ENCODE measurements around the gene DGKQ.

The DGKQ gene

DNA sequence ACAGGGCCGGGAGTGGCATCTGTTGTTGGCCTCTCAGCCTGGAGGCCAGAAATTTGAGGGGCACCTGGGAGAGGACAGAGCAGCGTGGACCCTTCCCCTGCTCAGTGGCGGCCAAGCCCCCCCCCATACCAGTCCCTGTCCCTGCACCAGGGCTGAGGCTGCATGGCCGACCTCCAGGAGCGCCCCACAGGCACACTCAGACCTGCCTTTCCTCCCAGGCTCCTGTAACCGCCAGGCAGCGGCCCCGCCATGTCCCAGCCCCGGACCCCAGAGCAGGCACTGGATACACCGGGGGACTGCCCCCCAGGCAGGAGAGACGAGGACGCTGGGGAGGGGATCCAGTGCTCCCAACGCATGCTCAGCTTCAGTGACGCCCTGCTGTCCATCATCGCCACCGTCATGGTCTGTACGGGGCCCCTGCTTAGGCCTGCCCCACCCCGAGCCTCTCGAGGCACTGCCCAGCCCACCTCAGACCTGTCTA lies 25.8 kb downstream of the DGKQ start:
- ATAC-seq = no peak
- no peak for TF ChIP-seq ZNF70 (CRISPR knock-in tag; IDR thresholded peaks at IDR 0.05)
- no peak for TF ChIP-seq TCF4 (CRISPR knock-in tag; IDR thresholded peaks at IDR 0.05; ENCODE audit: borderline replicate concordance)
- TF ChIP-seq SNAI2 (CRISPR knock-in tag; IDR thresholded peaks at IDR 0.05) = no peak
- TF ChIP-seq ESRRG (CRISPR knock-in tag; IDR thresholded peaks at IDR 0.05) = no peak
- TF ChIP-seq ZNF565 (CRISPR knock-in tag; conservative IDR thresholded peaks at IDR 0.05; ENCODE audit: low read depth) = no peak
- TF ChIP-seq ZNF8 (CRISPR knock-in tag; IDR thresholded peaks at IDR 0.05) = no peak
- TF ChIP-seq ZC3H10 (CRISPR knock-in tag; IDR thresholded peaks at IDR 0.05) = no peak
- TF ChIP-seq OSR1 (CRISPR knock-in tag; IDR thresholded peaks at IDR 0.05) = no peak
- TF ChIP-seq, protein P1, sequence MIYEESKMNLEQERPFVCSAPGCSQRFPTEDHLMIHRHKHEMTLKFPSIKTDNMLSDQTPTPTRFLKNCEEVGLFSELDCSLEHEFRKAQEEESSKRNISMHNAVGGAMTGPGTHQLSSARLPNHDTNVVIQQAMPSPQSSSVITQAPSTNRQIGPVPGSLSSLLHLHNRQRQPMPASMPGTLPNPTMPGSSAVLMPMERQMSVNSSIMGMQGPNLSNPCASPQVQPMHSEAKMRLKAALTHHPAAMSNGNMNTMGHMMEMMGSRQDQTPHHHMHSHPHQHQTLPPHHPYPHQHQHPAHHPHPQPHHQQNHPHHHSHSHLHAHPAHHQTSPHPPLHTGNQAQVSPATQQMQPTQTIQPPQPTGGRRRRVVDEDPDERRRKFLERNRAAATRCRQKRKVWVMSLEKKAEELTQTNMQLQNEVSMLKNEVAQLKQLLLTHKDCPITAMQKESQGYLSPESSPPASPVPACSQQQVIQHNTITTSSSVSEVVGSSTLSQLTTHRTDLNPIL (CRISPR knock-in tag; IDR thresholded peaks at IDR 0.05; ENCODE audit: low read depth) = no peak
- TF ChIP-seq, protein P2, sequence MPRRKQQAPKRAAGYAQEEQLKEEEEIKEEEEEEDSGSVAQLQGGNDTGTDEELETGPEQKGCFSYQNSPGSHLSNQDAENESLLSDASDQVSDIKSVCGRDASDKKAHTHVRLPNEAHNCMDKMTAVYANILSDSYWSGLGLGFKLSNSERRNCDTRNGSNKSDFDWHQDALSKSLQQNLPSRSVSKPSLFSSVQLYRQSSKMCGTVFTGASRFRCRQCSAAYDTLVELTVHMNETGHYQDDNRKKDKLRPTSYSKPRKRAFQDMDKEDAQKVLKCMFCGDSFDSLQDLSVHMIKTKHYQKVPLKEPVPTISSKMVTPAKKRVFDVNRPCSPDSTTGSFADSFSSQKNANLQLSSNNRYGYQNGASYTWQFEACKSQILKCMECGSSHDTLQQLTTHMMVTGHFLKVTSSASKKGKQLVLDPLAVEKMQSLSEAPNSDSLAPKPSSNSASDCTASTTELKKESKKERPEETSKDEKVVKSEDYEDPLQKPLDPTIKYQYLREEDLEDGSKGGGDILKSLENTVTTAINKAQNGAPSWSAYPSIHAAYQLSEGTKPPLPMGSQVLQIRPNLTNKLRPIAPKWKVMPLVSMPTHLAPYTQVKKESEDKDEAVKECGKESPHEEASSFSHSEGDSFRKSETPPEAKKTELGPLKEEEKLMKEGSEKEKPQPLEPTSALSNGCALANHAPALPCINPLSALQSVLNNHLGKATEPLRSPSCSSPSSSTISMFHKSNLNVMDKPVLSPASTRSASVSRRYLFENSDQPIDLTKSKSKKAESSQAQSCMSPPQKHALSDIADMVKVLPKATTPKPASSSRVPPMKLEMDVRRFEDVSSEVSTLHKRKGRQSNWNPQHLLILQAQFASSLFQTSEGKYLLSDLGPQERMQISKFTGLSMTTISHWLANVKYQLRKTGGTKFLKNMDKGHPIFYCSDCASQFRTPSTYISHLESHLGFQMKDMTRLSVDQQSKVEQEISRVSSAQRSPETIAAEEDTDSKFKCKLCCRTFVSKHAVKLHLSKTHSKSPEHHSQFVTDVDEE (CRISPR knock-in tag; IDR thresholded peaks at IDR 0.05) = no peak
- TF ChIP-seq ARNTL (CRISPR knock-in tag; IDR thresholded peaks at IDR 0.05; ENCODE audit: borderline replicate concordance, low read depth) = no peak
- TF ChIP-seq, protein P3, sequence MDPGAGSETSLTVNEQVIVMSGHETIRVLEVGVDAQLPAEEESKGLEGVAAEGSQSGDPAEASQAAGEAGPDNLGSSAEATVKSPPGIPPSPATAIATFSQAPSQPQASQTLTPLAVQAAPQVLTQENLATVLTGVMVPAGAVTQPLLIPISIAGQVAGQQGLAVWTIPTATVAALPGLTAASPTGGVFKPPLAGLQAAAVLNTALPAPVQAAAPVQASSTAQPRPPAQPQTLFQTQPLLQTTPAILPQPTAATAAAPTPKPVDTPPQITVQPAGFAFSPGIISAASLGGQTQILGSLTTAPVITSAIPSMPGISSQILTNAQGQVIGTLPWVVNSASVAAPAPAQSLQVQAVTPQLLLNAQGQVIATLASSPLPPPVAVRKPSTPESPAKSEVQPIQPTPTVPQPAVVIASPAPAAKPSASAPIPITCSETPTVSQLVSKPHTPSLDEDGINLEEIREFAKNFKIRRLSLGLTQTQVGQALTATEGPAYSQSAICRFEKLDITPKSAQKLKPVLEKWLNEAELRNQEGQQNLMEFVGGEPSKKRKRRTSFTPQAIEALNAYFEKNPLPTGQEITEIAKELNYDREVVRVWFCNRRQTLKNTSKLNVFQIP (CRISPR knock-in tag; IDR thresholded peaks at IDR 0.05; ENCODE audit: borderline replicate concordance, low read depth) = no peak
- TF ChIP-seq ZFP30 (CRISPR knock-in tag; IDR thresholded peaks at IDR 0.05) = no peak
- TF ChIP-seq BACH2 (CRISPR knock-in tag; IDR thresholded peaks at IDR 0.05; ENCODE audit: borderline replicate concordance) = no peak
- TF ChIP-seq GLIS3 (CRISPR knock-in tag; IDR thresholded peaks at IDR 0.05) = no peak
- TF ChIP-seq, protein P4, sequence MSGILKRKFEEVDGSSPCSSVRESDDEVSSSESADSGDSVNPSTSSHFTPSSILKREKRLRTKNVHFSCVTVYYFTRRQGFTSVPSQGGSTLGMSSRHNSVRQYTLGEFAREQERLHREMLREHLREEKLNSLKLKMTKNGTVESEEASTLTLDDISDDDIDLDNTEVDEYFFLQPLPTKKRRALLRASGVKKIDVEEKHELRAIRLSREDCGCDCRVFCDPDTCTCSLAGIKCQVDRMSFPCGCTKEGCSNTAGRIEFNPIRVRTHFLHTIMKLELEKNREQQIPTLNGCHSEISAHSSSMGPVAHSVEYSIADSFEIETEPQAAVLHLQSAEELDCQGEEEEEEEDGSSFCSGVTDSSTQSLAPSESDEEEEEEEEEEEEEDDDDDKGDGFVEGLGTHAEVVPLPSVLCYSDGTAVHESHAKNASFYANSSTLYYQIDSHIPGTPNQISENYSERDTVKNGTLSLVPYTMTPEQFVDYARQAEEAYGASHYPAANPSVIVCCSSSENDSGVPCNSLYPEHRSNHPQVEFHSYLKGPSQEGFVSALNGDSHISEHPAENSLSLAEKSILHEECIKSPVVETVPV (CRISPR knock-in tag; IDR thresholded peaks at IDR 0.05) = no peak
- TF ChIP-seq, protein P5, sequence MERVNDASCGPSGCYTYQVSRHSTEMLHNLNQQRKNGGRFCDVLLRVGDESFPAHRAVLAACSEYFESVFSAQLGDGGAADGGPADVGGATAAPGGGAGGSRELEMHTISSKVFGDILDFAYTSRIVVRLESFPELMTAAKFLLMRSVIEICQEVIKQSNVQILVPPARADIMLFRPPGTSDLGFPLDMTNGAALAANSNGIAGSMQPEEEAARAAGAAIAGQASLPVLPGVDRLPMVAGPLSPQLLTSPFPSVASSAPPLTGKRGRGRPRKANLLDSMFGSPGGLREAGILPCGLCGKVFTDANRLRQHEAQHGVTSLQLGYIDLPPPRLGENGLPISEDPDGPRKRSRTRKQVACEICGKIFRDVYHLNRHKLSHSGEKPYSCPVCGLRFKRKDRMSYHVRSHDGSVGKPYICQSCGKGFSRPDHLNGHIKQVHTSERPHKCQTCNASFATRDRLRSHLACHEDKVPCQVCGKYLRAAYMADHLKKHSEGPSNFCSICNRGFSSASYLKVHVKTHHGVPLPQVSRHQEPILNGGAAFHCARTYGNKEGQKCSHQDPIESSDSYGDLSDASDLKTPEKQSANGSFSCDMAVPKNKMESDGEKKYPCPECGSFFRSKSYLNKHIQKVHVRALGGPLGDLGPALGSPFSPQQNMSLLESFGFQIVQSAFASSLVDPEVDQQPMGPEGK (CRISPR knock-in tag; IDR thresholded peaks at IDR 0.05; ENCODE audit: borderline replicate concordance) = no peak

DNA sequence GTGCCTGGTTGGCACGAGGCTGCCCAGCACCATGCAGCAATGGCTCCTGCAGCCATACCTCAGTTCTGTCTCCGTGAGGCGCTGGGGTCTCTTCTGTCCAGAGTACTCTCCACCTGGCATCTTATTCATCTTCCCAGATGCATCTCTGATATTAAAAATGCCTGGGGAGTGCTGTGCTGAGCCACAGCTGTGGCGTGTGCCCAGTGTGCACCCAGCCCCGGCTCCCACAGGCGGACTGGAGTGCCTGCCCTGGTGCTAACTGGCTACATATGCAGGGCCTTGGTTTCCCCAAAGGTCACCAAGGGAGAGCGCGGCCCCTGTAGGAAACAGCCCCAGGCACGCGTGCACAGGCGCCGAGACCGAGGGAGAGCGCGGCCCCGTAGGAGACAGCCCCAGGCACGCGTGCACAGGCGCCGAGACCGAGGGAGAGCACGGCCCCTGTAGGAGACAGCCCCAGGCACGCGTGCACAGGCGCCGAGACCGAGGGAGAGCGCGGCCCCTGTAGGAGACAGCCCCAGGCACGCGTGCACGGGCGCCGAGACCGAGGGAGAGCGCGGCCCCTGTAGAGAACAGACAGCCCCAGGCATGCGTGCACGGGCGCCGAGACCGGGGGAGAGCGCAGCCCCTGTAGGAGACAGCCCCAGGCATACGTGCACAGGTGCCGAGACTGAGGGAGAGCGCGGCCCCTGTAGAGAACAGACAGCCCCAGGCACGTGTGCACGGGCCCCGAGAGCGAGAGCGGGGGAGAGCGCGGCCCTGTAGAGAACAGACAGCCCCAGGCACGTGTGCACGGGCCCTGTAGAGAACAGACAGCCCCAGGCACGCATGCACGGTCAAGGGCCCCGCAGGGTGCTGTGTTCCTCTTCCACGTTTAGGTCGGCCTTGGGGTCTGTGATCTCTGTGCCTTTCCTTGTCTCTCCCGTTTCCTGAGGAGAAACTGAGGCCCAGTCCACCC lies 26.6 kb downstream of the DGKQ start:
- no peak for TF ChIP-seq ARNTL (CRISPR knock-in tag; IDR thresholded peaks at IDR 0.05; ENCODE audit: borderline replicate concordance, low read depth)
- no peak for TF ChIP-seq ZNF70 (CRISPR knock-in tag; IDR thresholded peaks at IDR 0.05)
- no peak for TF ChIP-seq ZNF8 (CRISPR knock-in tag; IDR thresholded peaks at IDR 0.05)
- no peak for TF ChIP-seq ESRRG (CRISPR knock-in tag; IDR thresholded peaks at IDR 0.05)
- no peak for TF ChIP-seq ZFP3 (CRISPR knock-in tag; IDR thresholded peaks at IDR 0.05)
- TF ChIP-seq TOX (CRISPR knock-in tag; IDR thresholded peaks at IDR 0.05; ENCODE audit: borderline replicate concordance) = no peak
- ATAC-seq = no peak

DNA sequence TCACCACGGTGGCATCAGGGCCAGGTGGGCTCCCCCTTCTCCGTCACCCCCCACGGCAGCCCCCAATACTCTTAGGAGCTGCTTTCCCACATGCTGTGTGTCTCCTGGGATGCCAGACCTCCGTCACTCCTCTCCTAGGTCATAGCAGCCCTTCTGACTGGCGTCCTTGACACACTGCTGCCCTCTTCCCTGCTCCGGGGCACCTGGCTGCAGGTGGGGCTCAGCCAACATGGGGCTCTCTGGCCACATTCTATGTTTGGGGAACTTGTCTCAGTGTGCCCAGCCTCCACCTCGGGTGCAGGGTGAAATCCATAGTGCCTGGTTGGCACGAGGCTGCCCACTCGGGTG lies 27.3 kb downstream of the DGKQ start:
- no peak for ATAC-seq
- TF ChIP-seq, protein P5 (CRISPR knock-in tag; IDR thresholded peaks at IDR 0.05; ENCODE audit: borderline replicate concordance) = no peak
- TF ChIP-seq ARNTL (CRISPR knock-in tag; IDR thresholded peaks at IDR 0.05; ENCODE audit: borderline replicate concordance, low read depth) (no peak), BACH2 (CRISPR knock-in tag; IDR thresholded peaks at IDR 0.05; ENCODE audit: borderline replicate concordance) (no peak), ZFP3 (CRISPR knock-in tag; IDR thresholded peaks at IDR 0.05) (no peak), ESRRG (CRISPR knock-in tag; IDR thresholded peaks at IDR 0.05) (no peak), ZC3H10 (CRISPR knock-in tag; IDR thresholded peaks at IDR 0.05) (no peak), RARB (CRISPR knock-in tag; IDR thresholded peaks at IDR 0.05) (no peak)
- TF ChIP-seq, protein P3 (CRISPR knock-in tag; IDR thresholded peaks at IDR 0.05; ENCODE audit: borderline replicate concordance, low read depth) = no peak
